Lower lobe of right lung (tissue), 2 donors: ENCODE results near the gene TXNL1. TPM values are rescaled to one million over a fixed set of nuclear protein-coding genes. Genes with fewer than 3 reads are reported as not detected.
A peak's percentile ranks its signal among the peaks of the same experiment; 100 is the strongest.

Experiments used
- ATAC-seq, 2 donors: fragments of 200-7000 bp; cut with Tn5 transposase; one replicate each; pipeline ENCODE4 v1.9.1; 2020 to 2022; ENCODE audit warnings: mild to moderate bottlenecking in 2 of 2, moderate library complexity in 2 of 2
- DNase-seq: peaks from one replicate; pipeline ENCODE4 v3.0.0-alpha.2; 2020
- H3K27ac ChIP-seq: fragments of 200-600 bp; one replicate; pipeline ENCODE4 v1.8.0; 2022
- H3K27me3 ChIP-seq: fragments of 200-600 bp; one replicate; pipeline ENCODE4 v1.8.0; 2022; ENCODE audit warnings: low read depth
- H3K36me3 ChIP-seq: fragments of 200-600 bp; one replicate; pipeline ENCODE4 v1.8.0; 2022; ENCODE audit warnings: mild to moderate bottlenecking
- H3K4me1 ChIP-seq: fragments of 200-600 bp; one replicate; pipeline ENCODE4 v1.8.0; 2022
- H3K4me3 ChIP-seq: fragments of 200-600 bp; one replicate; pipeline ENCODE4 v1.8.0; 2022; ENCODE audit warnings: mild to moderate bottlenecking
- H3K9me3 ChIP-seq: fragments of 200-600 bp; one replicate; pipeline ENCODE4 v1.8.0; 2022
- CTCF ChIP-seq: fragments of 200-600 bp; IDR thresholded peaks from one replicate; pipeline ENCODE4 v1.8.0; 2022; ENCODE audit warnings: antibody characterized with exemption, mild to moderate bottlenecking
- intact Hi-C: fragments of 100-400 bp; cut with DNase I; formaldehyde crosslinking; loops from one replicate; pipeline ENCODE4 v1.11.0; 2022
- total RNA-seq: library from RNA; stranded (reverse); fragmentation: NEBNext Ultra II Directional; extraction: Animal tissue kit (Norgen Biotek cat#: 25700); gene quantifications from one replicate; pipeline ENCODE4 v1.2.1, GENCODE V29; 2021
- donor health status: DM: no; HTN: yes; CAD: no; lungs with severe emphysema.

Gene TXNL1
- total RNA-seq, 1 donor from 2014 or later, result 53.0 TPM

- no peaks in the 10 kb centered on the region for H3K36me3 ChIP-seq
- peak within 1 kb of the TSS; percentile 89 for H3K27ac ChIP-seq
- H3K27me3 ChIP-seq, result no peaks in the 10 kb centered on the region
- DNase-seq, result peak; percentile 98
- ATAC-seq, result peak; percentile 98 to 99
- intact Hi-C loops, result no loop called here
- H3K4me3 ChIP-seq, result peak within 1 kb of the TSS; percentile 92
- TF ChIP-seq CTCF, result no peak
- no peaks in the 10 kb centered on the region for H3K9me3 ChIP-seq
- H3K4me1 ChIP-seq, result peaks cover 18% of the 10 kb centered on the region
Measured at GRCh38 chr18:56650944-56651770, 12.8 kb upstream of the TXNL1 start, which contains the start of gene WDR7. WDR7 (plus strand) TSS chr18:56651359; CDS start chr18:56672516, 21,157 bp downstream.

- no peak overlapping the region for H3K27ac ChIP-seq
- no peak for TF ChIP-seq CTCF
- DNase-seq, result no peak
- peaks cover 18% of the 10 kb centered on the region for H3K4me1 ChIP-seq
- no peaks in the 10 kb centered on the region for H3K9me3 ChIP-seq
- H3K27me3 ChIP-seq, result no peaks in the 10 kb centered on the region
- no peaks in the 10 kb centered on the region for H3K36me3 ChIP-seq
- H3K4me3 ChIP-seq, result no peak overlapping the region
- intact Hi-C loops, result no loop called here
- no peak for ATAC-seq
Measured at GRCh38 chr18:56649996-56650395, 11.6 kb upstream of the TXNL1 start.

GRCh38 chr18:56647951-56648893, 9.8 kb upstream of the TXNL1 start:
- Histone ChIP-seq H3K27ac (no peak overlapping the region), H3K4me1 (peaks cover 18% of the 10 kb centered on the region), H3K27me3 (no peaks in the 10 kb centered on the region), H3K9me3 (no peaks in the 10 kb centered on the region), H3K4me3 (no peak overlapping the region), H3K36me3 (no peaks in the 10 kb centered on the region)
- intact Hi-C loops, result no loop called here
- no peak for TF ChIP-seq CTCF
- no peak for ATAC-seq
- no peak for DNase-seq

- TF ChIP-seq CTCF, result no peak
- no peak for ATAC-seq
Measured at GRCh38 chr18:56647071-56647470, 8.7 kb upstream of the TXNL1 start.

GRCh38 chr18:56645415-56646016, 7.1 kb upstream of the TXNL1 start:
- no peak overlapping the region for H3K27ac ChIP-seq
- intact Hi-C loops, result no loop called here
- no peaks in the 10 kb centered on the region for H3K27me3 ChIP-seq
- peaks cover 2% of the 10 kb centered on the region for H3K4me1 ChIP-seq
- DNase-seq, result no peak
- TF ChIP-seq CTCF, result peak; percentile 44
- no peak overlapping the region for H3K4me3 ChIP-seq
- no peaks in the 10 kb centered on the region for H3K9me3 ChIP-seq
- no peaks in the 10 kb centered on the region for H3K36me3 ChIP-seq
- no peak for ATAC-seq

More at GRCh38 chr18:56647071-56647470, 8.7 kb upstream of the TXNL1 start:
- intact Hi-C loops, result no loop called here
- no peak overlapping the region for H3K27ac ChIP-seq
- no peak for DNase-seq
- no peaks in the 10 kb centered on the region for H3K36me3 ChIP-seq
- peaks cover 7% of the 10 kb centered on the region for H3K4me1 ChIP-seq
- no peaks in the 10 kb centered on the region for H3K27me3 ChIP-seq
- H3K9me3 ChIP-seq, result no peaks in the 10 kb centered on the region
- H3K4me3 ChIP-seq, result no peak overlapping the region
